Tibial nerve (tissue), 4 donors: ENCODE results near the gene KRTAP20-3. TPM values are rescaled to one million over a fixed set of nuclear protein-coding genes. Genes with fewer than 3 reads are reported as not detected.

Experiments
- DNase-seq, 2 donors: peaks; one replicate each; pipeline ENCODE4 v3.0.0-alpha.2; 2019; ENCODE audit warnings: low spot score in 2 of 2
- H3K27ac ChIP-seq, 4 donors: fragments of 200-600 bp; sonication (generic) in 3 of 4; one replicate each; pipeline ENCODE4 v1.5.1; 2017 to 2019; ENCODE audit warnings: mild to moderate bottlenecking in 1 of 4
- H3K27me3 ChIP-seq, 2 donors: fragments of 200-600 bp; sonication (generic) in 1 of 2; one replicate each; pipeline versions ENCODE4 v1.5.1 to v1.6.0; 2017 to 2019
- H3K36me3 ChIP-seq, 3 donors: fragments of 200-600 bp; sonication (generic); one replicate each; pipeline ENCODE4 v1.5.1; 2018 to 2019
- H3K4me1 ChIP-seq, 4 donors: fragments of 200-600 bp; sonication (generic) in 3 of 4; one replicate each; pipeline ENCODE4 v1.5.1; 2017 to 2019
- H3K4me3 ChIP-seq, 4 donors: fragments of 200-600 bp; sonication (generic) in 3 of 4; one replicate each; pipeline ENCODE4 v1.5.1; 2017 to 2019; ENCODE audit warnings: mild to moderate bottlenecking in 1 of 4, moderate library complexity in 1 of 4
- H3K9me3 ChIP-seq, 4 donors: fragments of 200-600 bp; sonication (generic) in 3 of 4; one replicate each; pipeline ENCODE4 v1.5.1; 2017 to 2019
- CTCF ChIP-seq, 5 experiments: fragments of 200-600 bp in 3 of 5; fragments of 450-650 bp in 2 of 5; sonication (generic) in 3 of 5; IDR thresholded peaks; one replicate each; pipeline ENCODE4 v1.5.1; 2016 to 2019; ENCODE audit warnings: antibody characterized with exemption in 5 of 5, mild to moderate bottlenecking in 3 of 5, moderate library complexity in 2 of 5
- EP300 ChIP-seq, 2 donors: sonication (generic); formaldehyde crosslinking; IDR thresholded peaks; one replicate each; pipeline ENCODE4 v1.6.1; 2017; ENCODE audit warnings: antibody characterized with exemption in 2 of 2, mild to moderate bottlenecking in 1 of 2
- POLR2A ChIP-seq, 2 donors: fragments of 450-650 bp; IDR thresholded peaks; one replicate each; pipeline ENCODE4 v1.6.1; 2017; ENCODE audit warnings: antibody characterized with exemption in 2 of 2, mild to moderate bottlenecking in 2 of 2, moderate library complexity in 2 of 2
- WGBS, 2 donors: methylation state at CpG; one replicate each; pipeline ENCODE4 v1.1.5; 2018; 5-methylcytosine and 5-hydroxymethylcytosine counted together
- total RNA-seq, 4 donors: library from RNA; depleted of rRNA; stranded (reverse); fragments of >200 nt; gene quantifications; one replicate each; pipeline ENCODE4 v1.1.0, GENCODE V29; 2016

Gene KRTAP20-3
- total RNA-seq, 4 donors from 2014 or later = not detected

DNA sequence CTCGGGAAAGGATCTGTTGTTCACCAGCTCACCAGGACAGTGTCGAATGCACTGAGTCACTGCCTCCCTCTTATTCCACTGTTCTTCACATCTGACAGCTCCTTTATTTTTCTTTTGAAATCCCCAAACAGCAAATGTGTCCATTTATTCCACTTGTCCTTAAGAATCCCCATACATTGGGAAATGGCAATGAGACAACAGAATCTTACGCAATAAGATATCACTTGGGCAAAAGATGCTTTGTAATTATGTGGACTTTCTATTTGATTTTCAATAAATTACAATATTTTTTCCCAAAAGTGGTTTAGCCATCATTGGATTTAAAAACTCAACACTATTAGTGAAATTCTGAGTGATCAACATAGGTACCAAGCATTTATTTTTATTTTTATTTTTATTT lies 4.0 kb upstream of the KRTAP20-3 start:
- no peaks in the 10 kb centered on the region for H3K27me3 ChIP-seq
- H3K4me1 ChIP-seq = no peaks in the 10 kb centered on the region
- no peak overlapping the region for H3K4me3 ChIP-seq
- H3K36me3 ChIP-seq = no peaks in the 10 kb centered on the region
- no peak for TF ChIP-seq CTCF (IDR thresholded peaks at IDR 0.05)
- TF ChIP-seq POLR2A (IDR thresholded peaks at IDR 0.05) = no peak
- no peak for TF ChIP-seq EP300 (IDR thresholded peaks at IDR 0.05)
- H3K27ac ChIP-seq = no peak overlapping the region
- no peaks in the 10 kb centered on the region for H3K9me3 ChIP-seq
- DNase-seq = no peak
- 85 to 88% methylated on average over 3 of the region's 3 CpGs for WGBS, 2 donors

GRCh38 chr21:30646904-30647414 lies 4.3 kb downstream of the KRTAP20-3 start:
- H3K9me3 ChIP-seq = no peaks in the 10 kb centered on the region
- H3K36me3 ChIP-seq = no peaks in the 10 kb centered on the region
- 74 to 80% methylated on average over 1 of the region's 1 CpG for WGBS, 2 donors
- TF ChIP-seq POLR2A (IDR thresholded peaks at IDR 0.05) (no peak), CTCF (IDR thresholded peaks at IDR 0.05) (no peak), EP300 (IDR thresholded peaks at IDR 0.05) (no peak)
- H3K27me3 ChIP-seq = no peaks in the 10 kb centered on the region
- no peak for DNase-seq
- no peak overlapping the region for H3K27ac ChIP-seq
- no peaks in the 10 kb centered on the region for H3K4me1 ChIP-seq
- no peak overlapping the region for H3K4me3 ChIP-seq

DNA sequence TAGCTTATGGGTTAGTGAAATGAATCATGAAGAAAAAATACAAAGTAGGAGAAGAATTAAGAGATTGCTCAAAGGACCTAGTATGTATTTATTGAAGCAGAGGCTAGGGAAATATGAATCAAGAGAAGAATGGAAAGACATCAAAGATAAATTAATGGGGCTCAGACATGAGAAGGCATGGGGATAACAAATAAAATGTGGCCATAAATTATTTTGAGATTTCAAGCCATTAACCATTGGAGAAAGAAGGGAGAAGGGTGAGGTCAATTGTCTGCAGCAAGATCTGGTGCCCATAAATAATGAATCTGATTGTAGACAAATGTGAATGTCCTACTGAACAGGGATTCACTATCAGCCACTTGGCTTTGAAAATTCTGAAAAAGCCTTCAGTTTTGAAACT lies 10.2 kb downstream of the KRTAP20-3 start:
- Histone ChIP-seq H3K9me3 (no peaks in the 10 kb centered on the region), H3K36me3 (no peaks in the 10 kb centered on the region), H3K4me1 (no peaks in the 10 kb centered on the region), H3K4me3 (no peak overlapping the region), H3K27ac (no peak overlapping the region), H3K27me3 (no peaks in the 10 kb centered on the region)
- no peak for DNase-seq
- TF ChIP-seq EP300 (IDR thresholded peaks at IDR 0.05) = no peak
- TF ChIP-seq CTCF (IDR thresholded peaks at IDR 0.05) = no peak
- no peak for TF ChIP-seq POLR2A (IDR thresholded peaks at IDR 0.05)

GRCh38 chr21:30668776-30669175 lies 26.1 kb downstream of the KRTAP20-3 start:
- Histone ChIP-seq H3K27me3 (no peaks in the 10 kb centered on the region), H3K27ac (no peak overlapping the region), H3K36me3 (no peaks in the 10 kb centered on the region), H3K4me1 (no peaks in the 10 kb centered on the region), H3K4me3 (no peak overlapping the region), H3K9me3 (no peaks in the 10 kb centered on the region)
- WGBS, 2 donors = 91 to 92% methylated on average over 1 of the region's 1 CpG
- no peak for TF ChIP-seq POLR2A (IDR thresholded peaks at IDR 0.05)
- TF ChIP-seq EP300 (IDR thresholded peaks at IDR 0.05) = no peak
- TF ChIP-seq CTCF (IDR thresholded peaks at IDR 0.05) = no peak
- no peak for DNase-seq

DNA sequence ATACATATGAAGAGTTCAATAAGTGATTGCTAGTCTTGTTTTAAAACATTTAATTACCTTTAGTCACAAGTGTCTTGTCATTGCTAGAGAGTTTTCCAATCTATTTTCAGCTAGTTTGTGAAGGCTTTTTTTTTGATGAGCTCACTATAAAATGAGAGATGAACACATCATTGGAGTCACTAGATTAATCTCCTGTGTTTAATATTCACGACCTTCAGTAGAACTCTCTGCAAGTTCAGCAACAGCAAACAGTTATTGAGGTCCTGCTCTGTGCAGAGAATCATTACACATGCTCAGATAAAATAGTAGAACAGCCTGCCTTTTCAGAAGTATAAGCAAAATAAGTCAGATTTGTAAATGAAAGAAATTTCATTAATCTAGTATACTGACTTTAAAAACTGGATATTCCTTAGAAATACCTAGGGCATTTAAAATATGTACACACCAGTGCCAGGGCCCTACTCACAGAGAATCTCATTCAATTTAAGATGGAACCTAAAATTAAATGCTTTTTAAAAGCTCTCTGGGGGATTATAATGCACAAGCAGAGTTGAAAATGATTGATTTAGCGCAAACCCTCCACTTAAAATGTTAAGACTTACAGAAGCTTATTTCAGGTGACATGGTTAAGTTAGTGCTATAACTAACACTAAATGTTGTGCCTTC lies 30.5 kb downstream of the KRTAP20-3 start:
- no peaks in the 10 kb centered on the region for H3K4me1 ChIP-seq
- H3K4me3 ChIP-seq = no peak overlapping the region
- H3K27me3 ChIP-seq = no peaks in the 10 kb centered on the region
- 72 to 75% methylated on average over 2 of the region's 2 CpGs for WGBS, 2 donors
- no peaks in the 10 kb centered on the region for H3K36me3 ChIP-seq
- no peaks in the 10 kb centered on the region for H3K9me3 ChIP-seq
- TF ChIP-seq EP300 (IDR thresholded peaks at IDR 0.05) (no peak), POLR2A (IDR thresholded peaks at IDR 0.05) (no peak), CTCF (IDR thresholded peaks at IDR 0.05) (no peak)
- no peak overlapping the region for H3K27ac ChIP-seq
- DNase-seq = no peak
